Activated CD8-positive, alpha-beta T cell treated with anti-CD3 and anti-CD28 coated beads, Interleukin-2, amount 10 ng/mL, durations not matched to agents 7 days and 5 days (primary cell): Measurements from ENCODE around the gene DAND5. TPM values are rescaled to one million over a fixed set of nuclear protein-coding genes. Genes with fewer than 3 reads are reported as not detected.

Experiments used
- ATAC-seq: fragments of 150-1000 bp; cut with Tn5 transposase; one replicate; pipeline ENCODE4 v1.10.0; 2021; ENCODE audit warnings: moderate library complexity
- CTCF ChIA-PET: fragments of 350-600 bp; sonication (Branson Sonifier 250); formaldehyde crosslinking; loops from one replicate; lab custom pipeline; 2021; ENCODE audit warnings: antibody characterized with exemption; lab: Charles Lee
- POLR2A ChIA-PET: fragments of 350-600 bp; sonication (Branson Sonifier 250); formaldehyde crosslinking; loops from one replicate; lab custom pipeline; 2021; ENCODE audit warnings: antibody characterized with exemption; lab: Charles Lee
- DNase-seq: peaks from one replicate; pipeline ENCODE4 v3.0.0-alpha.2; 2020
- H3K27ac Mint-ChIP-seq: one replicate; pipeline ENCODE4 v1.8.0; 2021; ENCODE audit warnings: mild to moderate bottlenecking, mixed read lengths
- H3K27me3 Mint-ChIP-seq: one replicate; pipeline ENCODE4 v1.8.0; 2021; ENCODE audit warnings: low read depth, mixed read lengths
- H3K36me3 Mint-ChIP-seq: one replicate; pipeline ENCODE4 v1.8.0; 2021; ENCODE audit warnings: low read depth, mixed read lengths
- H3K4me1 Mint-ChIP-seq: one replicate; pipeline ENCODE4 v1.8.0; 2021; ENCODE audit warnings: low read depth, mixed read lengths
- H3K4me3 Mint-ChIP-seq: one replicate; pipeline ENCODE4 v1.8.0; 2021; ENCODE audit warnings: mild to moderate bottlenecking, mixed read lengths
- H3K9me3 Mint-ChIP-seq: one replicate; pipeline ENCODE4 v1.8.0; 2022; ENCODE audit warnings: mixed read lengths; ENCODE audit not compliant: insufficient read depth
- microRNA-seq: library from miRNA; unstranded; fragments of <30 nt; microRNA quantifications from one replicate; pipeline ENCODE4 v1.2.0, GENCODE V29; 2022
- total RNA-seq, 2 experiments: library from RNA; stranded (reverse); gene quantifications; one replicate each; pipeline ENCODE4 v1.2.3, GENCODE V29; 2021

Gene DAND5
- total RNA-seq, 2 experiments from 2014 or later, result 0.21 to 0.34 TPM

DNA sequence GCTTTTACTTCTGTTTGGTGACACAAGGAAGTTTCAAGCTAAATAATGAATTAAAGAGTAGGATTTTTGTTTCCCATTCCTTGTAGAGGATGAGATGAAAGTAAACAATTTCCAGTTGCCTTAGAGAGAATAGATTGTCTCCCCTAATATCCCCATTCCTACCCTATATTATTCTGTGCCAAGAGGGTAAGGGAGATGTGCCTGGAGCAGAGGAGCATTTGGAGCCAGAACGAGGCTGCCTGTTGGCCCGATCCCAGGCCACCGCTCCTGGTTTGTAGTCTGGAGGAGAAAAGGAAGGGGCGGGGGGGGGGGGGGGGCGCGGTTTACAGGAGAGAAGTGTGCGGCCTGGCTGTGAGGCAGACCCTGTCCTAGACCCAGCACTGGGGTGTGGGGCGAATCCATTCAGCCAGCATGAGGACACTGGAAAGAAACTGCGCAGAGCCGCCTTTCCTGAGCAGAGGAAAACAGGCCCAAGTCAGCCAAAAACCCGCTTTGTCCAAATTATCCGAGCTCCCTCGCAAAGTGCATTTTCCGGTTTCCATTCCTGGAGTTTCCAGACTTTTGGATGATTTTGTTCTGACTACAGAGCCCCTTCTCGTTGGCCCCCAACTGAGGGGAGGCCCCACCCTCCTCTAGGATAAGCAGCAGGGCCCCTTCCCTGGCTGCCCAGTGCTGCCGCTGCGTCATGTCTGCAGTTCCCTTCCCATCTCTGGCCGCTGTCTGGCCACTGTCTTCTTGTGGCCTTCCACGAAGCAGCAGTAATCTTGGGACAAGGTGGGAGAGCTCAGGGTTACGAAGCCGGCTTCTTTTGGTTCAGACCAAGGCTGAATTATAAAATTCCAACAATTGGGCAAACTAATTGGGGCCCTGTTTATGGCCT, 48.9 kb downstream of the DAND5 start:
- ATAC-seq (no peak), DNase-seq (no peak)
- H3K27me3 Mint-ChIP-seq, result peaks cover 64% of the 10 kb centered on the region
- CTCF ChIA-PET, result interaction anchor here (1.1 to 2.3 kb wide), 3 partner anchors 15 to 43 kb away, joined by 4 to 6 read pairs (median 4); no protein-coding TSS in a partner anchor
- H3K36me3 Mint-ChIP-seq, result no peaks in the 10 kb centered on the region
- H3K4me1 Mint-ChIP-seq, result peaks cover 20% of the 10 kb centered on the region
- H3K4me3 Mint-ChIP-seq, result no peak overlapping the region
- H3K9me3 Mint-ChIP-seq, result no peaks in the 10 kb centered on the region
- POLR2A ChIA-PET, result no interaction called here
- H3K27ac Mint-ChIP-seq, result no peak overlapping the region

DNA sequence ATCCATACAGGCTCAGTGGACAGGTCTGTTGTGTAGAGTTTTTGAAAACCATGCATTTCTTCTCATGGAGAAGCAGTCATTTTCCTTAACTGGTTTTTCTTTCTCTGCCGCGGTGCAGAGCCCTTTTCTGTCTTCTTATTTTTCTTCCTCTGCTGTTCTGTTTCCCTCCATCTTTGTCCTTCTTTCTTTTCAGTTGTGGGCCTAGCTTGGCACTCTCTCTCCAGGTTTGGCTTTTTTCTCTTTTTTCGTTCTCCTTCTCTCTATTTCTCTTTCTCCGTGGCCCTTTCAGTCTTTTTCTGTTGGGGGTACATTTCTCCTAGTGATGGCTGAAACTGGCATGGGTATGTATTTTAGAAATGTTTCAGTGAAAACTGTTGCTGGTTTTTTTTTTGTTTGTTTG, 50.0 kb downstream of the DAND5 start:
- ATAC-seq (no peak), DNase-seq (no peak)
- Mint-ChIP-seq H3K36me3 (no peaks in the 10 kb centered on the region), H3K27ac (no peak overlapping the region), H3K4me3 (no peak overlapping the region), H3K4me1 (peaks cover 17% of the 10 kb centered on the region), H3K9me3 (no peaks in the 10 kb centered on the region), H3K27me3 (peaks cover 60% of the 10 kb centered on the region)
- ChIA-PET POLR2A (no interaction called here), CTCF (no interaction called here)

DNA sequence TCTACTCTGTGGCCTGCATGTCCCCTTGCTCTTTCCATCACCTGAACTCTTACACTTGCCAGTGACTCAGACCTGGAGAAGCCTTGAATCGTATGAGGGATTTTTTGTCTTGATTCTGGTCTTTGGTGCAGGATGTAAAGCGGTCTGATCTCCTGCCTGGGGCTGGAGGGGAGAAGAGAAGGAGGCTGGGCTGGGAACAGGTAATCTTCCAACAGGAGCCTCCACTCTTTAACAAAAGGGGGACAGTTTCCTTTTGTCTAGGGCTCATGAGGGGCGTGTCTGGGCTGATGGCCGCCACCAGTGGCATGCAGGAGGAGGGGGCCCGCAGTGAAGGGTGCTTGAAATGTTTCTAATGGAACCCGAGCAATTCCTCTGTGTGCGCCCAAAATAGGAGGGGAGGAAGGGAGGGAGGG, 50.6 kb downstream of the DAND5 start:
- H3K27me3 Mint-ChIP-seq, result peaks cover 60% of the 10 kb centered on the region
- no peak overlapping the region for H3K27ac Mint-ChIP-seq
- no peak overlapping the region for H3K4me3 Mint-ChIP-seq
- peaks cover 17% of the 10 kb centered on the region for H3K4me1 Mint-ChIP-seq
- no peak for ATAC-seq
- H3K36me3 Mint-ChIP-seq, result no peaks in the 10 kb centered on the region
- POLR2A ChIA-PET, result no interaction called here
- DNase-seq, result no peak
- no peaks in the 10 kb centered on the region for H3K9me3 Mint-ChIP-seq
- CTCF ChIA-PET, result interaction anchor here (2.4 kb wide), 1 partner anchor 55 kb away, joined by 10 read pairs; no protein-coding TSS in a partner anchor

DNA sequence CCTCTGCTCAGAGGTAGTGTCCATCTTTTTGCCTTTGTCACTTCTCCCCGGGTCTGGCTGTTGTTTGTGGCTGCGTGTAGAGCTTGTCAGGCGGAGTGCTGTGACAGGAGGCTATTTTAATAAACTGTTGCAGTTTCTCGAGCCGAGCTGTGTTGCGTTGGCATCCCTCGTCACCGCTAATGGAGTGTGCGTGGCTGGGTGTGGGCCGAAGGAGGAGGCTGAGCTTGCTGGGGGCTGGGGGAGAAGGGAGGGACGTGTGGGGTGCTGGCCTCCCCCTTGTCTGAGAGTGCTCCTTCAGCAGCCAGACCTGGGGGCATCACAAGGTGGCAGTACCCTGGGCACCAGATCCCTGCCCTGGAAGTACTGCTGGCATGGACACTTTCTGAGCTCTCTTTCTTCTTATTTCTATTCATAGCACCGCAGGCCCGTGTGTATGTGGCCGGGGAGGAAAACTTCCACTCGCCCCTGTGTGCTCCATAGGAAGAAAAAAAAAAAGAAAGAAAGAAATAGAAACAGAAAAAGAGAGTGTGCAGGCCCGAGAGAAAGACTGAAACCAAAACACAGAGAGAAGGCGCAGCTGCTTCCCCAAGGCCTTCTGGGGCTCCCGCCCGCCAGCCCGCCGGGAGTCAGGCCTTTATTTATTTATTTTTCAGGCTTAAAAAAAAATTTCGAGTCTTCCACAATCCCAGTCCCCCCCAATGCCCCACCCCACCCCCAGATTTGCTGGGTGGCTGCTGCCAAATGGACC, 52.9 kb downstream of the DAND5 start:
- H3K4me3 Mint-ChIP-seq, result no peak overlapping the region
- CTCF ChIA-PET, result interaction anchor here (1.5 to 4.1 kb wide), 6 partner anchors 12 to 72 kb away, joined by 4 to 22 read pairs (median 8); no protein-coding TSS in a partner anchor
- DNase-seq, result no peak
- POLR2A ChIA-PET, result no interaction called here
- peaks cover 17% of the 10 kb centered on the region for H3K4me1 Mint-ChIP-seq
- no peaks in the 10 kb centered on the region for H3K36me3 Mint-ChIP-seq
- no peak overlapping the region for H3K27ac Mint-ChIP-seq
- no peaks in the 10 kb centered on the region for H3K9me3 Mint-ChIP-seq
- no peak for ATAC-seq
- peaks cover 50% of the 10 kb centered on the region for H3K27me3 Mint-ChIP-seq

DNA sequence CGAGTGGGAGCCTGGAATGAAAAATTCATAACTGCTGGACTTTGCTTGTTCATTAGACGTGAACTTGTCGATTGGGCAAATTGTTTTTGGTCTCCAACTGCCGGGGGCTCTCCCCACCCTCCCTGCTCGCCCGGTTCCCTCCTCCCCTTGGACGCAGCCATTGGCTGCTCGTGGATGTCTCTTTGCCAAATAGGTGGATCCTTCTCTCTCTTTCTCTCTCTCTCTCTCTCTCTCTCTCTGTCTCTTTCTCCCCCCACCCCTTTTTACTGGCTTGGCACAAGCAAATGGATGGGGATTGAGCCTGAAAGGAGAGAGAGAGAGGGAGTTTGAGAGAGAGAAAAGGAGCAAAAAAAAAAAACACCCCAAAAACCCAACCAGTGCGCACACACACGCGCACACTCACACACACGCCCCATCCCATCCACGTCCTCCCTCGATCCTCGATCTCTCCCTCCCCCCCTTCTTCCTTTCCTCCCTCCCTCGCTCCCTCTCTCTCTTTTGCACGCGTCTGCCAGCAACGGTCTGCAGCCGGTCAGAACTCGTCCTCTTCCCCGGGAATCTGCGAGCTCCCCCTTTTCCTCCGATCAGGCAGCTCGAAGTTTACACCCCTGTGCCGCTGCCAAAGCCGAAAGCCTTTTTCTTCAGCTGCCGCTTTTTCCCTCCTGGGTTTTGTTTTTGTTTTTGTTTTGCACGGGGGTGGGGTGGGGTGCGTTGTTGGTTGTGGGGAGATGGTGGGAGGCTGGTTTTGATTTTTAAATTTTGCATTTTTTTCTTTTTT, 53.7 kb downstream of the DAND5 start:
- DNase-seq (no peak), ATAC-seq (no peak)
- POLR2A ChIA-PET, result no interaction called here
- Mint-ChIP-seq H3K36me3 (no peaks in the 10 kb centered on the region), H3K4me3 (peak overlapping the region; percentile 65), H3K27ac (no peak overlapping the region), H3K27me3 (peaks cover 45% of the 10 kb centered on the region), H3K4me1 (peaks cover 17% of the 10 kb centered on the region), H3K9me3 (no peaks in the 10 kb centered on the region)
- CTCF ChIA-PET, result interaction anchor here (1.0 to 4.1 kb wide), 5 partner anchors 11 to 71 kb away, joined by 5 to 22 read pairs (median 6); no protein-coding TSS in a partner anchor

DNA sequence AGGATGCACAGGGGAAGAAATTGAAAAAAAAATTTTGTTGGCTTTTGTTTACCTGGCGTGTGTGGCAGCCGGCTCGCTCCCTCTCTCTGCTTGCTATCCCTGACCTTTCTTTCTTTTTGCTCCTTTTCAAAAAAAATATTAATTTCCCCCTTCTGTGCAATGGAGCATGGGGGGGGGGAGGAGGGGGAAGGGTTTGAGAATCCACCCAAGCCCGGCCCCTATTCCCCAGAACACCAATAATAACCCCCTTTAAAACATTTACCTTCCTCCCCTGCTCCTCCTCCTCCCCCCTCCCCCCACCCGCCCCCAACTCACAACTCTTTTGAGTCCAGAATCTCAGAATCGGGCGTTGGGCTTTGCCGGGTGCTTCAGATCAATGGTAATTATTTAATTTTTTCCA, 54.3 kb downstream of the DAND5 start:
- ChIA-PET POLR2A (no interaction called here), CTCF (interaction anchor here (1.0 to 4.1 kb wide), 2 partner anchors 10 to 38 kb away, joined by 6 to 22 read pairs; no protein-coding TSS in a partner anchor)
- no peak overlapping the region for H3K27ac Mint-ChIP-seq
- no peaks in the 10 kb centered on the region for H3K36me3 Mint-ChIP-seq
- no peaks in the 10 kb centered on the region for H3K9me3 Mint-ChIP-seq
- H3K4me3 Mint-ChIP-seq, result peak overlapping the region; percentile 65
- H3K4me1 Mint-ChIP-seq, result peaks cover 17% of the 10 kb centered on the region
- no peak for ATAC-seq
- H3K27me3 Mint-ChIP-seq, result peaks cover 45% of the 10 kb centered on the region
- no peak for DNase-seq

Small RNAs within 50 kb of the gene (microRNA-seq; reads per million reads assigned to microRNA genes)
- gene MIR5695, result not detected
- 6.3 reads per million, percentile 8 among the genes with 10 or more reads in this experiment for gene MIR6515

Other genes with a start within 250 kb of the DAND5 start
- gene TNPO2, start 245.6 kb upstream of the DAND5 start, total RNA-seq, result 10 to 100 TPM; 84.3 to 93.1 TPM
- 100 to 1,000 TPM; 206 to 228 TPM for gene TRIR, start 234.9 kb upstream of the DAND5 start, total RNA-seq
- gene GET3, start 232.1 kb upstream of the DAND5 start, total RNA-seq, result 10 to 100 TPM; 66.8 to 71.5 TPM
- gene BEST2, start 217.8 kb upstream of the DAND5 start, total RNA-seq, result not detected
- gene HOOK2, start 194.0 kb upstream of the DAND5 start, total RNA-seq, result 10 to 100 TPM; 14.4 to 16.9 TPM
- 10 to 100 TPM; 90.4 to 92.9 TPM for gene JUNB, start 178.1 kb upstream of the DAND5 start, total RNA-seq
- 100 to 1,000 TPM; 250 to 267 TPM for gene PRDX2, start 167.8 kb upstream of the DAND5 start, total RNA-seq
- gene THSD8, start 167.5 kb upstream of the DAND5 start, total RNA-seq, result 10 to 100 TPM; 17.7 to 30.9 TPM
- 10 to 100 TPM; 49.2 to 64.0 TPM for gene RNASEH2A, start 163.0 kb upstream of the DAND5 start, total RNA-seq
- gene RTBDN, start 135.0 kb upstream of the DAND5 start, total RNA-seq, result not detected
- gene MAST1, start 131.1 kb upstream of the DAND5 start, total RNA-seq, result 1 to 10 TPM in 1 of 2 experiments, under 1 TPM in 1; 0.89 to 1.3 TPM
- gene DNASE2, start 88.1 kb upstream of the DAND5 start, total RNA-seq, result 10 to 100 TPM; 26.1 to 27.4 TPM
- under 1 TPM in 1 of 2 experiments, not detected in 1; 0.21 TPM for gene KLF1, start 82.4 kb upstream of the DAND5 start, total RNA-seq
- 10 to 100 TPM; 39.5 to 42.5 TPM for gene GCDH, start 78.4 kb upstream of the DAND5 start, total RNA-seq
- 1 to 10 TPM; 3.4 to 3.9 TPM for gene SYCE2, start 50.3 kb upstream of the DAND5 start, total RNA-seq
- 100 to 1,000 TPM in 1 of 2 experiments, 10 to 100 TPM in 1; 98.8 to 106 TPM for gene FARSA, start 35.9 kb upstream of the DAND5 start, total RNA-seq
- gene CALR, start 31.0 kb upstream of the DAND5 start, total RNA-seq, result 100 to 1,000 TPM; 875 to 886 TPM
- 100 to 1,000 TPM; 138 to 140 TPM for gene RAD23A, start 23.7 kb upstream of the DAND5 start, total RNA-seq
- 10 to 100 TPM; 23.4 to 25.4 TPM for gene GADD45GIP1, start 12.4 kb upstream of the DAND5 start, total RNA-seq
- 1 to 10 TPM in 1 of 2 experiments, under 1 TPM in 1; 0.40 to 1.4 TPM for gene NFIX, start 25.9 kb downstream of the DAND5 start, total RNA-seq
- 1 to 10 TPM; 3.3 to 3.8 TPM for gene LYL1, start 133.3 kb downstream of the DAND5 start, total RNA-seq
- 10 to 100 TPM; 59.8 to 60.3 TPM for gene TRMT1, start 147.2 kb downstream of the DAND5 start, total RNA-seq
- gene NACC1, start 148.7 kb downstream of the DAND5 start, total RNA-seq, result 10 to 100 TPM; 74.6 to 84.8 TPM
- gene STX10, start 180.8 kb downstream of the DAND5 start, total RNA-seq, result 10 to 100 TPM; 68.4 to 69.2 TPM
- 100 to 1,000 TPM; 203 to 210 TPM for gene IER2, start 180.8 kb downstream of the DAND5 start, total RNA-seq